Activated CD4-positive, alpha-beta T cell treated with anti-CD3 and anti-CD28 coated beads for 48 hours (primary cell): ENCODE results near the gene SLC25A23.

Source experiments
- DNase-seq: peaks from one replicate; pipeline ENCODE4 v3.0.0-alpha.2; 2020

Gene SLC25A23

GRCh38 chr19:6480848-6481415 lies 21.3 kb upstream of the SLC25A23 start:
- DNase-seq = peak; percentile 49

- DNase-seq = no peak
These were observed 20.3 kb upstream of the SLC25A23 start for GRCh38 chr19:6479836-6480398.

- DNase-seq = no peak
These were observed 19.2 kb upstream of the SLC25A23 start for GRCh38 chr19:6478815-6479214.

- no peak for DNase-seq
These were observed 17.4 kb upstream of the SLC25A23 start for GRCh38 chr19:6476896-6477431.

- peak; percentile 84 for DNase-seq
These were observed 16.7 kb upstream of the SLC25A23 start for GRCh38 chr19:6476155-6476895.

- DNase-seq = no peak
These were observed 15.9 kb upstream of the SLC25A23 start for GRCh38 chr19:6475321-6476108.

GRCh38 chr19:6473647-6474046 lies 14.1 kb upstream of the SLC25A23 start:
- no peak for DNase-seq

GRCh38 chr19:6472713-6473112 lies 13.1 kb upstream of the SLC25A23 start:
- DNase-seq = no peak

- no peak for DNase-seq
These were observed 11.5 kb upstream of the SLC25A23 start for GRCh38 chr19:6471076-6471475.

GRCh38 chr19:6470173-6470572 lies 10.6 kb upstream of the SLC25A23 start:
- no peak for DNase-seq

GRCh38 chr19:6467384-6467783 lies 7.8 kb upstream of the SLC25A23 start:
- DNase-seq = no peak

GRCh38 chr19:6466526-6467248 lies 7.1 kb upstream of the SLC25A23 start:
- no peak for DNase-seq

GRCh38 chr19:6465663-6466062 lies 6.1 kb upstream of the SLC25A23 start:
- no peak for DNase-seq

GRCh38 chr19:6465006-6465405 lies 5.4 kb upstream of the SLC25A23 start:
- DNase-seq = no peak

- peak; percentile 53 for DNase-seq
These were observed 4.7 kb upstream of the SLC25A23 start, which contains the start of gene CRB3 for GRCh38 chr19:6464070-6464873. Gene CRB3 (plus strand): TSS chr19:6464271. CDS start chr19:6464702, 431 bp downstream.

- peak; percentile 99 for DNase-seq
These were observed 700 bp upstream of the SLC25A23 start for GRCh38 chr19:6460099-6460884.

- no peak for DNase-seq
These were observed 814 bp downstream of the SLC25A23 start for GRCh38 chr19:6458695-6459261.

- DNase-seq = no peak
These were observed 1.5 kb downstream of the SLC25A23 start for GRCh38 chr19:6457958-6458694.

GRCh38 chr19:6455924-6456323 lies 3.7 kb downstream of the SLC25A23 start:
- DNase-seq = no peak
